Activated naive CD4-positive, alpha-beta T cell treated with anti-CD3 and anti-CD28 coated beads for 36 hours (primary cell): ENCODE results near the gene S100A13. TPM values are rescaled to one million over a fixed set of nuclear protein-coding genes. Genes with fewer than 3 reads are reported as not detected.

Source experiments
- CTCF ChIA-PET: fragments of 350-600 bp; sonication (Branson Sonifier 250); formaldehyde crosslinking; loops from one replicate; lab custom pipeline; 2021; ENCODE audit warnings: antibody characterized with exemption; lab: Charles Lee
- DNase-seq: peaks from one replicate; pipeline ENCODE4 v3.0.0-alpha.2; 2020
- H3K27ac Mint-ChIP-seq: one replicate; pipeline ENCODE4 v1.8.0; 2021; ENCODE audit warnings: mild to moderate bottlenecking, mixed read lengths
- H3K27me3 Mint-ChIP-seq: one replicate; pipeline ENCODE4 v1.8.0; 2021; ENCODE audit warnings: low read depth, mixed read lengths
- H3K36me3 Mint-ChIP-seq: one replicate; pipeline ENCODE4 v1.8.0; 2021; ENCODE audit warnings: low read depth, mixed read lengths
- H3K4me1 Mint-ChIP-seq: one replicate; pipeline ENCODE4 v1.8.0; 2021; ENCODE audit warnings: low read depth, mixed read lengths
- H3K4me3 Mint-ChIP-seq: one replicate; pipeline ENCODE4 v1.8.0; 2021; ENCODE audit warnings: mild to moderate bottlenecking, moderate library complexity, mixed read lengths
- H3K9me3 Mint-ChIP-seq: one replicate; pipeline ENCODE4 v1.8.0; 2021; ENCODE audit warnings: mixed read lengths
- intact Hi-C: fragments of 100-400 bp; cut with micrococcal nuclease; formaldehyde crosslinking; loops from one replicate; pipeline ENCODE4 v1.15.1; 2023
- total RNA-seq, 2 experiments: library from RNA; stranded (reverse); gene quantifications; one replicate each; pipeline ENCODE4 v1.2.3, GENCODE V29; 2021

Gene S100A13
- total RNA-seq, 2 experiments from 2014 or later = 6.6 to 7.0 TPM

DNA sequence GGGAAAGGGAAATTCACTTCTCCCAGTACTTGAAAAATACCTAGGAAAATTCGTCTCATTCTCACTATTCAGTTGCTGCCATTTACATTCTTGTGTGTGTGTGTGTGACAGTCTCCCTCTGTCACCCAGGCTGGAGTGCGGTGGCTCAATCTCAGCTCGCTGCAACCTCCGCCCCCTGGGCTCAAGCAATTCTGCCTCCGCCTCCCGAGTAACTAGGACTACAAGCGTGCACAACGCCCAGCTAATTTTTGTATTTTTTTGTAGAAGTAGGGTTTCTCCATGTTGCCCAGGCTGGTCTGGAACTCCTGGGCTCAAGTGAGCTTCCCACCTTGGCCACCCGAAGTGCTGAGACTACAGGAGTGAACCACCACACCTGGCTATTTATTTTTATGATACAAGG, 32.4 kb upstream of the S100A13 start:
- Mint-ChIP-seq H3K9me3 (no peaks in the 10 kb centered on the region), H3K4me3 (peak overlapping the region; percentile 97), H3K27ac (peak overlapping the region; percentile 94), H3K27me3 (no peaks in the 10 kb centered on the region), H3K36me3 (peaks cover 29% of the 10 kb centered on the region), H3K4me1 (peaks cover 15% of the 10 kb centered on the region)
- intact Hi-C loops = loop anchor here (5.0 kb wide), 1 partner anchor 318 kb away; the partner anchor contains the start of gene JTB
- no peak for DNase-seq
- CTCF ChIA-PET = no interaction called here

GRCh38 chr1:153659175-153659534, 31.9 kb upstream of the S100A13 start:
- Mint-ChIP-seq H3K4me1 (peaks cover 15% of the 10 kb centered on the region), H3K4me3 (peak overlapping the region; percentile 97), H3K27me3 (no peaks in the 10 kb centered on the region), H3K36me3 (peaks cover 24% of the 10 kb centered on the region), H3K27ac (peak overlapping the region; percentile 94), H3K9me3 (no peaks in the 10 kb centered on the region)
- intact Hi-C loops = loop anchor here (5.0 kb wide), 1 partner anchor 318 kb away; the partner anchor contains the start of gene JTB
- CTCF ChIA-PET = interaction anchor here (0.5 to 1.2 kb wide), 3 partner anchors 18 to 318 kb away, joined by 3 read pairs; partner anchors contain the start of gene JTB
- DNase-seq = no peak

GRCh38 chr1:153658400-153659174, 31.3 kb upstream of the S100A13 start, which contains the start of gene SNAPIN:
TSS of gene SNAPIN (plus strand) at chr1:153658703. CDS start at chr1:153658744, 41 bp downstream.
- Mint-ChIP-seq H3K9me3 (no peaks in the 10 kb centered on the region), H3K27ac (peak within 1 kb of the TSS; percentile 94), H3K36me3 (peaks cover 20% of the 10 kb centered on the region), H3K27me3 (no peaks in the 10 kb centered on the region), H3K4me1 (peaks cover 15% of the 10 kb centered on the region), H3K4me3 (peak within 1 kb of the TSS; percentile 97)
- intact Hi-C loops = loop anchor here (1.0 to 5.0 kb wide), 4 partner anchors 13 to 319 kb away; partner anchors contain the start of genes CHTOP and JTB
- CTCF ChIA-PET = interaction anchor here (0.5 to 1.2 kb wide), 3 partner anchors 19 to 319 kb away, joined by 3 read pairs; partner anchors contain the start of gene JTB
- DNase-seq = peak; percentile 95

DNA sequence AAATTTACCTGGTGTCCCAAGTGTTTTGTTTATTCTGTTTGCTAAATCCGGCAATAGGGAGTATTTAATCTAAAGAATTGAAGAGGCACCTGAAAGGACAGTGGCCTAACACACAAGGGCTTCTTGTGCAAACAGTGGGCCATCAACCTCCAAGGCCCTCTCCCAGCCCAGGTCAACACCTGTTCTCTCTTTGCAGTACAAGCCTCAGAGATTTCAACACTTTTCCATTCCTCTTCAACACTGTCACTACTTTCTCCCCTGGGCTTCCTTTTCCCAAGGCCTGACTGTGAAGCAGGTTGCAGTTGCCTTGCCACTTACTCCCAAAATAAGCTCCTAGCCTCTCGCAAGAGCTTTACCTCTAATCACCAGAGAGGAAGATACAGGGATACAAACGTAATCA, 28.0 kb upstream of the S100A13 start:
- no peak for DNase-seq
- H3K27ac Mint-ChIP-seq = no peak overlapping the region
- intact Hi-C loops = loop anchor here (5.0 kb wide), 1 partner anchor 322 kb away; the partner anchor contains the start of gene JTB

GRCh38 chr1:153652805-153653500, 25.6 kb upstream of the S100A13 start:
- intact Hi-C loops = no loop called here
- DNase-seq = no peak
- peaks cover under 1% of the 10 kb centered on the region for H3K36me3 Mint-ChIP-seq
- no peak overlapping the region for H3K27ac Mint-ChIP-seq
- CTCF ChIA-PET = interaction anchor here (0.9 kb wide), 1 partner anchor 10 kb away, joined by 4 read pairs; no protein-coding TSS in a partner anchor
- H3K9me3 Mint-ChIP-seq = no peaks in the 10 kb centered on the region
- H3K27me3 Mint-ChIP-seq = no peaks in the 10 kb centered on the region
- H3K4me3 Mint-ChIP-seq = no peak overlapping the region
- H3K4me1 Mint-ChIP-seq = peaks cover 22% of the 10 kb centered on the region

More for the DNA sequence above, 28.0 kb upstream of the S100A13 start:
- H3K4me3 Mint-ChIP-seq = no peak overlapping the region
- no peaks in the 10 kb centered on the region for H3K27me3 Mint-ChIP-seq
- CTCF ChIA-PET = interaction anchor here (1.6 kb wide), 1 partner anchor 21 kb away, joined by 5 read pairs; the partner anchor contains the start of gene CHTOP
- H3K4me1 Mint-ChIP-seq = peaks cover 14% of the 10 kb centered on the region
- no peaks in the 10 kb centered on the region for H3K9me3 Mint-ChIP-seq
- H3K36me3 Mint-ChIP-seq = no peaks in the 10 kb centered on the region

GRCh38 chr1:153651771-153652170, 24.5 kb upstream of the S100A13 start:
- DNase-seq = no peak
- intact Hi-C loops = no loop called here
- Mint-ChIP-seq H3K27ac (no peak overlapping the region), H3K4me1 (peaks cover 28% of the 10 kb centered on the region), H3K4me3 (no peak overlapping the region), H3K27me3 (no peaks in the 10 kb centered on the region), H3K9me3 (no peaks in the 10 kb centered on the region), H3K36me3 (peaks cover 6% of the 10 kb centered on the region)
- CTCF ChIA-PET = interaction anchor here (0.6 to 0.8 kb wide), 2 partner anchors 56 to 142 kb away, joined by 4 to 5 read pairs; no protein-coding TSS in a partner anchor

DNA sequence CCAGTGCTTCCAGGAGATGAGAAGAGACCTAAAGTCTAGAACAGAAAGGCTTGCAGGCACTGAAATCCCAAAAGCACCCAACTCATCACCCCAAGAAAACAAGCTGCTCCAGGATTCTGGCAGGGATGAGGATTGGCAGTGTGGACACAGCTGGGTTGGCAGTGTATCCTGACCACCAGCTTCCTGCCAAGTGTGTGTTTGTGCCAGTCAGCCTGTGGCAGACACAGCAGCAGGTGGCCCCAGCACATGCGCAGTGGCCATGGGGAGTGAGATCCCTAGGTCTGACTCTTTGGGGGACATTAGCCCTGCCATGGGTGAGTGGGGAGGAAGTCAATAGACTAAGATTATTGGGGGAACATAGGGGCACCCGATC, 22.5 kb upstream of the S100A13 start:
- CTCF ChIA-PET = interaction anchor here (1.3 to 1.4 kb wide), 2 partner anchors 10 to 116 kb away, joined by 3 to 5 read pairs; no protein-coding TSS in a partner anchor
- intact Hi-C loops = no loop called here
- Mint-ChIP-seq H3K36me3 (peaks cover 25% of the 10 kb centered on the region), H3K9me3 (no peaks in the 10 kb centered on the region), H3K27ac (peak overlapping the region; percentile 57), H3K4me1 (peaks cover 41% of the 10 kb centered on the region), H3K27me3 (no peaks in the 10 kb centered on the region), H3K4me3 (no peak overlapping the region)
- peak; percentile 12 for DNase-seq

DNA sequence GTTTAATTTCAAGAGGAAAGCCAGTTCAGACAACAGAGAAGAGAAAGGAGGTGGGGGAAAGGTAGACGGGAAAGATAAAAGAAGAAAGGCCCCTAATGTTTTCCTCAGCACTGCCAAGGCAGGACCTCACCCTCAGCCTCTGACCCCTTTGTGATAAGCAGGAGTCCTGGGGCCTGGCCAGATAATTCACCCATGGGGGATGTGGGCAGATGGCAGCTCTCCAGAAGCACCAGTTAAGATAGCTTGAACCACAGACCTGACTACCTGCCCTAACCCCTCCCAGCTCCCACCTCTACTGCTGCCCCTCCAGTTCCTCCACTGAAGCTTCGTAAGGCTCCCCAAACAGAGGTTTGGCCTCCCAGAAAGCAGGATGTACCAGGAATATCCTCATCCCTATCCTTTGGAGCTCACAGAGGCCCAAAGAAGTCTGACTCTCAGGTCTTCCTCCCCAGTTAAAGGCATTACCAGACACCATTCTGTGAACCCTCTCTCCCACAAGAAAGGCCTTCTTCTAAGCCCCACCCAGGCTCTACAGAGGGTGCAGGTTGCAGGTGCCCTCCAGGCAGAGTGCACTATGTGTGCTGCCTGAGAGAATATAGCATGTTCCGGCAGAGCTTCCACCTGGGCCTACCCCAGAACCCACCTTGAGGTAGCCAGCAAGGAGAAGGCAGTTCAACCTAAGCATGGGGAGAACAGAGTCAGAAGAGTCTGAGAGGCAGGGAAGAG, 22.0 kb upstream of the S100A13 start:
- no peak for DNase-seq
- intact Hi-C loops = no loop called here
- Mint-ChIP-seq H3K4me1 (peaks cover 44% of the 10 kb centered on the region), H3K27me3 (no peaks in the 10 kb centered on the region), H3K36me3 (peaks cover 29% of the 10 kb centered on the region), H3K9me3 (no peaks in the 10 kb centered on the region), H3K27ac (peak overlapping the region; percentile 57), H3K4me3 (no peak overlapping the region)
- CTCF ChIA-PET = interaction anchor here (0.8 to 1.4 kb wide), 3 partner anchors 9 to 147 kb away, joined by 3 to 5 read pairs (median 3); no protein-coding TSS in a partner anchor

DNA sequence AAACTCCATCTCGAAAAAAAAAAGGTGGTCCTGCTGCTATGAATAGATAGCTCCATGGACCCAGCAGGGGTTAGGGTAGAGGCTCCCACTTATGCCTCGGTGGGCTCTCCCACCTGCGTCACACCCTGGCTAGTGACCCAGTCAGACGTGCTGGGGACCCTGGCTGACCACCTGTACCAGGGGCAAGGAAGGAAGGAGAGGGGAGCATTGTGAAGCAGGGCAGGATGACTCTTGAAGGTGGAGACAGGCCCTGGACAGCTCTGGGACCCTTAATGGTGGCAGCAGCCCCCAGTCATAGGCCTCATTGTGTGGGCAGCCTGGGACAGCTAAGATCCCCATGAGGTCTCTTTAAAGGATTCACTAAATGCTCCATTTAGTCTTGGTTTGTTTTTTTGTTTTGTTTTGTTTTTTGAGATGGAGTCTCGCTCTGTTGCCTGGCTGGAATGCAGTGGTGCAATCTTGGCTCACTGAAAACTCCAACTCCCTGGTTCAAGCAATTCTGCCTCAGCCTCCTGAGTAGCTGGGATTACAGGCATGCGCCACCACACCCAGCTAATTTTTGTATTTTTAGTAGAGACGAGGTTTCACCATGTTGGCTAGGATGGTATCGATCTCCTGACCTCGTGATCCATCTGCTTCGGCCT, 20.8 kb upstream of the S100A13 start:
- H3K27ac Mint-ChIP-seq = peak overlapping the region; percentile 57
- no peaks in the 10 kb centered on the region for H3K9me3 Mint-ChIP-seq
- intact Hi-C loops = no loop called here

DNA sequence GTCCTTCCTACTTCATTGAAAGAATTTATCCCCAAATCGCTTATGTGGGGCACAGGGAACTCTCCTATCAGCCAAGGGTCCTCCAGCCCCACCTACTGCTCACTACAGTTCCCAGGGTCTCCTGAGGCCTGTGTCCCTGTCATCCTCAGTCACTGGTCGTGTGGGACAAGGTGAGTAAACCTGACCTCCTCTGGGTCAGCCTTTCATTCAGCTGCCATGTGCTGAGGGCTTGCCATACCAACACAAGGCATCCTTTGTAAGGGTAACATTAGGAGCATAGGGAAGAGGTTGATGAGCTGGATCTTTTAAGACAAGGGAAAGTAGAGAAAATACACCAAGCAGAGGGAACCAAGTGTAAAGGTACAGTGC, 20.0 kb upstream of the S100A13 start:
- intact Hi-C loops = no loop called here
- Mint-ChIP-seq H3K27me3 (no peaks in the 10 kb centered on the region), H3K27ac (peak overlapping the region; percentile 35), H3K9me3 (no peaks in the 10 kb centered on the region), H3K4me1 (peaks cover 58% of the 10 kb centered on the region), H3K4me3 (no peak overlapping the region), H3K36me3 (peaks cover 44% of the 10 kb centered on the region)
- no peak for DNase-seq
- CTCF ChIA-PET = no interaction called here

More for the DNA sequence above, 20.8 kb upstream of the S100A13 start:
- H3K36me3 Mint-ChIP-seq = peaks cover 41% of the 10 kb centered on the region
- H3K4me1 Mint-ChIP-seq = peaks cover 55% of the 10 kb centered on the region
- no peak overlapping the region for H3K4me3 Mint-ChIP-seq
- CTCF ChIA-PET = interaction anchor here (0.6 to 1.1 kb wide), 2 partner anchors 76 to 282 kb away, joined by 5 read pairs; no protein-coding TSS in a partner anchor
- no peaks in the 10 kb centered on the region for H3K27me3 Mint-ChIP-seq
- DNase-seq = no peak

GRCh38 chr1:153646672-153647345, 19.5 kb upstream of the S100A13 start:
- CTCF ChIA-PET = no interaction called here
- no peaks in the 10 kb centered on the region for H3K27me3 Mint-ChIP-seq
- H3K9me3 Mint-ChIP-seq = no peaks in the 10 kb centered on the region
- no peak for DNase-seq
- no peak overlapping the region for H3K4me3 Mint-ChIP-seq
- peak overlapping the region; percentile 35 for H3K27ac Mint-ChIP-seq
- peaks cover 48% of the 10 kb centered on the region for H3K36me3 Mint-ChIP-seq
- intact Hi-C loops = no loop called here
- peaks cover 62% of the 10 kb centered on the region for H3K4me1 Mint-ChIP-seq
